ENCODE data around the gene GPAM. TPM values are rescaled to one million over a fixed set of nuclear protein-coding genes. Genes with fewer than 3 reads are reported as not detected.

Gene GPAM
- total RNA-seq, 1 experiment from 2014 or later, result 16.0 TPM

DNA sequence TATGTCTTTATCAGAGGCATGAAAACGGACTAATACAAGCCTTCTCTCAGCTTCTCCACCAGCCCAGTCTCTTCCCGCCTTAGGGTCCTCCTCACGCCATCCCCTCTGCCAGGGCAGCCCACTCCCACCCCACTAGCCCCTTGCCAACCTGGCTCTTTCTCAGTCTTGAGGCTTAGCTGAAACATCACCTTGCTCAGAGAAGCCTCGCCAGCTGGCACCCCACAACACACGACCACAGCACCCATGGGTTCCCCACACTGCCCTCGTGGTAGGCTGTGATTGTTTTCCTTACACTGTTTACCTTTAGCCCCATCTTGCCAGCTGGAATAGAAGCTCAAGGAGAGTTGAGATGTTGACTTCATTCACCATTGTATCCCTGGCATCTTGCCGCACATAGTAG lies 44.4 kb downstream of the GPAM start:
- peaks cover 6 to 8% of the 10 kb centered on the region in 2 experiments for H3K4me1 Mint-ChIP-seq
- no peak overlapping the region for H2AK5ac ChIP-seq (ENCODE audit: insufficient read length, low read length)
- no peaks in the 10 kb centered on the region for H4K20me1 ChIP-seq (ENCODE audit: control insufficient read depth, insufficient read depth, insufficient read length)
- no peak overlapping the region for H3K18ac ChIP-seq (ENCODE audit: insufficient read length, low read depth, low read length)
- H3K27me3 ChIP-seq (ENCODE audit: insufficient read depth, low read length), result no peaks in the 10 kb centered on the region
- no peak overlapping the region for H2BK5ac ChIP-seq (ENCODE audit: insufficient read length, low read length)
- H3T11ph ChIP-seq (ENCODE audit: low read length), result no peak overlapping the region
- H3K23me2 ChIP-seq (ENCODE audit: insufficient read length, low read depth, low read length, poor library complexity, severe bottlenecking), result no peaks in the 10 kb centered on the region
- TF ChIP-seq, protein P1, sequence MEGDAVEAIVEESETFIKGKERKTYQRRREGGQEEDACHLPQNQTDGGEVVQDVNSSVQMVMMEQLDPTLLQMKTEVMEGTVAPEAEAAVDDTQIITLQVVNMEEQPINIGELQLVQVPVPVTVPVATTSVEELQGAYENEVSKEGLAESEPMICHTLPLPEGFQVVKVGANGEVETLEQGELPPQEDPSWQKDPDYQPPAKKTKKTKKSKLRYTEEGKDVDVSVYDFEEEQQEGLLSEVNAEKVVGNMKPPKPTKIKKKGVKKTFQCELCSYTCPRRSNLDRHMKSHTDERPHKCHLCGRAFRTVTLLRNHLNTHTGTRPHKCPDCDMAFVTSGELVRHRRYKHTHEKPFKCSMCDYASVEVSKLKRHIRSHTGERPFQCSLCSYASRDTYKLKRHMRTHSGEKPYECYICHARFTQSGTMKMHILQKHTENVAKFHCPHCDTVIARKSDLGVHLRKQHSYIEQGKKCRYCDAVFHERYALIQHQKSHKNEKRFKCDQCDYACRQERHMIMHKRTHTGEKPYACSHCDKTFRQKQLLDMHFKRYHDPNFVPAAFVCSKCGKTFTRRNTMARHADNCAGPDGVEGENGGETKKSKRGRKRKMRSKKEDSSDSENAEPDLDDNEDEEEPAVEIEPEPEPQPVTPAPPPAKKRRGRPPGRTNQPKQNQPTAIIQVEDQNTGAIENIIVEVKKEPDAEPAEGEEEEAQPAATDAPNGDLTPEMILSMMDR (conservative IDR thresholded peaks at IDR 0.05), result no peak
- peaks cover 2% of the 10 kb centered on the region; the same call in 1 of the 2 replicates for H3K27me3 Mint-ChIP-seq (ENCODE audit: low read depth)
- no peak overlapping the region for H2BK12ac ChIP-seq (ENCODE audit: insufficient read length, low read depth, low read length)
- no peaks in the 10 kb centered on the region for H3K79me1 ChIP-seq (ENCODE audit: insufficient read depth, low read depth, low read length, poor library complexity, severe bottlenecking)
- H4K8ac ChIP-seq (replicated peaks; ENCODE audit: insufficient read length, low read depth, low read length), result no peak overlapping the region
- no peak overlapping the region for H3K56ac ChIP-seq (ENCODE audit: insufficient read length, low read depth, low read length)
- H3K79me2 ChIP-seq (ENCODE audit: insufficient read depth, low read length), result no peaks in the 10 kb centered on the region
- no peaks in the 10 kb centered on the region; a peak in 1 of 5 replicates for H3K9me3 Mint-ChIP-seq
- no peak overlapping the region for H3K9ac ChIP-seq (ENCODE audit: extremely low read depth, insufficient read length, low read length)
- DNase-seq, result no peak
- no peaks in the 10 kb centered on the region; a peak in 2 of 7 replicates for H3K36me3 Mint-ChIP-seq (ENCODE audit: insufficient read depth in 1 of 3, low read depth in 3 of 3)
- H2BK120ac ChIP-seq (ENCODE audit: low read depth, low read length, poor library complexity, severe bottlenecking), result no peak overlapping the region
- no peak overlapping the region for H3K4ac ChIP-seq (ENCODE audit: low read depth, low read length)
- H3K4me3 Mint-ChIP-seq, result no peak overlapping the region
- H3K23ac ChIP-seq (ENCODE audit: insufficient read length, low read depth, low read length), result no peak overlapping the region
- H2BK20ac ChIP-seq (ENCODE audit: low read depth, low read length, poor library complexity, severe bottlenecking), result no peak overlapping the region
- no peak overlapping the region for H3K27ac Mint-ChIP-seq
- H4K5ac ChIP-seq (ENCODE audit: insufficient read length, low read depth, low read length), result no peak overlapping the region
- no peaks in the 10 kb centered on the region for H3K4me1 ChIP-seq (ENCODE audit: insufficient read depth, low read length)
- no peak overlapping the region for H2AFZ ChIP-seq (ENCODE audit: low read length)
- no peaks in the 10 kb centered on the region for H3K9me3 ChIP-seq (ENCODE audit: control insufficient read depth, low read depth, low read length)
- H2BK15ac ChIP-seq (ENCODE audit: low read depth, low read length), result no peak overlapping the region
- WGBS (ENCODE audit: extremely low coverage, insufficient read length, low lambda C conversion rate), result no CpG with 5 or more reads among the region's 7 CpGs
- no peak overlapping the region for H3K4me2 ChIP-seq (ENCODE audit: insufficient read depth, insufficient read length, low read length)
- H3K14ac ChIP-seq (ENCODE audit: insufficient read depth, low read length), result no peak overlapping the region
- H4K91ac ChIP-seq (ENCODE audit: insufficient read length, low read depth, low read length), result no peak overlapping the region
- no peak overlapping the region for H3K27ac ChIP-seq (ENCODE audit: insufficient read length, low read depth, low read length)

All from H9 (cell line).